ENCODE results near the gene CNIH3.

The CNIH3 gene

GRCh38 chr1:224616756-224617409 is 766 bp downstream of the CNIH3 start:
- peak; percentile 45 for DNase-seq (ENCODE audit: low spot score)

GRCh38 chr1:224617410-224618355 is 1.6 kb downstream of the CNIH3 start:
- DNase-seq (ENCODE audit: low spot score): no peak

- no peak for DNase-seq (ENCODE audit: low spot score)
Measured at GRCh38 chr1:224619209-224619608, 3.1 kb downstream of the CNIH3 start.

- no peak for DNase-seq (ENCODE audit: low spot score)
Measured at GRCh38 chr1:224620105-224620504, 4.0 kb downstream of the CNIH3 start.

- no peak for DNase-seq (ENCODE audit: low spot score)
Measured at GRCh38 chr1:224621813-224622682, 5.9 kb downstream of the CNIH3 start.

- no peak for DNase-seq (ENCODE audit: low spot score)
Measured at GRCh38 chr1:224622831-224623230, 6.7 kb downstream of the CNIH3 start.

GRCh38 chr1:224623310-224623714 is 7.2 kb downstream of the CNIH3 start:
- DNase-seq (ENCODE audit: low spot score): no peak

- no peak for DNase-seq (ENCODE audit: low spot score)
Measured at GRCh38 chr1:224623743-224624333, 7.7 kb downstream of the CNIH3 start.

GRCh38 chr1:224624432-224624831 is 8.3 kb downstream of the CNIH3 start:
- DNase-seq (ENCODE audit: low spot score): no peak

- DNase-seq (ENCODE audit: low spot score): no peak
Measured at GRCh38 chr1:224626042-224626441, 9.9 kb downstream of the CNIH3 start.

- no peak for DNase-seq (ENCODE audit: low spot score)
Measured at GRCh38 chr1:224629965-224630364, 13.8 kb downstream of the CNIH3 start.

GRCh38 chr1:224631462-224632115 is 15.5 kb downstream of the CNIH3 start:
- DNase-seq (ENCODE audit: low spot score): no peak

- DNase-seq (ENCODE audit: low spot score): no peak
Measured at GRCh38 chr1:224632381-224632871, 16.3 kb downstream of the CNIH3 start.

- DNase-seq (ENCODE audit: low spot score): no peak
Measured at GRCh38 chr1:224632921-224633321, 16.8 kb downstream of the CNIH3 start.

GRCh38 chr1:224635356-224635755 is 19.2 kb downstream of the CNIH3 start:
- DNase-seq (ENCODE audit: low spot score): no peak

- no peak for DNase-seq (ENCODE audit: low spot score)
Measured at GRCh38 chr1:224637515-224637914, 21.4 kb downstream of the CNIH3 start.

GRCh38 chr1:224637936-224638335 is 21.8 kb downstream of the CNIH3 start:
- no peak for DNase-seq (ENCODE audit: low spot score)

- DNase-seq (ENCODE audit: low spot score): no peak
Measured at GRCh38 chr1:224639426-224639975, 23.4 kb downstream of the CNIH3 start.

- no peak for DNase-seq (ENCODE audit: low spot score)
Measured at GRCh38 chr1:224640018-224640417, 23.9 kb downstream of the CNIH3 start.

- DNase-seq (ENCODE audit: low spot score): no peak
Measured at GRCh38 chr1:224640587-224640986, 24.5 kb downstream of the CNIH3 start.

GRCh38 chr1:224641030-224641429 is 24.9 kb downstream of the CNIH3 start:
- no peak for DNase-seq (ENCODE audit: low spot score)

Data from iPS-NIHi11 (cell line).